ENCODE data around the gene GRIA4.

Gene GRIA4

DNA sequence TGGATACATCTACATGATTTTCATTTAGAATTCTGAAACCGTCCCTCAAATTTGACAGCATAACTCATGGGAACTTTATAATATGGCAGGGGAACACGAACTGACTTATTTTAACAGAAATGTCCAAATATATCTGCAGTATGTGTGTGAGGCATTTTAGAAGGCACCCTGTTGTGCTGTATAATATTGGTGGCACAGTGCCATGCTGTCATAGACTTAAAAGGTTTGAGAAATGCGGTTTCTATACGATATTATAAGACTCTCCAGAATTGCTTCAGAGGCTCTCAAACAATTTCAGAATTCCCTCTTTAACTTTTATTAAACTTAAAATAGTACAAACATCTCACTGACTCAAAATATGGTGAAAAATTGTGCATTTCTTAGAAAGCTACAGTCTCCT is 230.5 kb downstream of the GRIA4 start:
- H3K4me2 ChIP-seq (ENCODE audit: low read depth, low read length, poor library complexity, severe bottlenecking) = no peak overlapping the region
- no peak overlapping the region for H3K27ac ChIP-seq (ENCODE audit: low read depth, low read length)
- H2AFZ ChIP-seq (ENCODE audit: low read depth, low read length, severe bottlenecking) = no peak overlapping the region
- TF ChIP-seq EZH2phosphoT487 (conservative IDR thresholded peaks at IDR 0.05; ENCODE audit: low read length) (no peak), CTCF (IDR thresholded peaks at IDR 0.05; ENCODE audit: insufficient read depth, low read length, poor library complexity, severe bottlenecking) (no peak)
- no peaks in the 10 kb centered on the region for H3K9me2 ChIP-seq (replicated peaks; ENCODE audit: insufficient read depth, low read length)
- H3K9me3 ChIP-seq (ENCODE audit: insufficient read depth, low read length) = no peaks in the 10 kb centered on the region
- H4K20me1 ChIP-seq (ENCODE audit: low read depth, low read length) = no peaks in the 10 kb centered on the region
- H3K27me3 ChIP-seq (ENCODE audit: low read length) = no peaks in the 10 kb centered on the region
- no peaks in the 10 kb centered on the region for H3F3A ChIP-seq (ENCODE audit: insufficient read depth)
- H3K79me2 ChIP-seq (ENCODE audit: insufficient read depth, low read length) = no peaks in the 10 kb centered on the region
- no peak overlapping the region for H3K4me3 ChIP-seq (ENCODE audit: insufficient read depth, low read length, poor library complexity, severe bottlenecking)
- H3K36me3 ChIP-seq (ENCODE audit: low read length) = no peaks in the 10 kb centered on the region
- H3K9ac ChIP-seq (ENCODE audit: low read length) = no peak overlapping the region

- no peaks in the 10 kb centered on the region for H3K9me3 ChIP-seq (ENCODE audit: insufficient read depth, low read length)
- no peaks in the 10 kb centered on the region for H3K9me2 ChIP-seq (replicated peaks; ENCODE audit: insufficient read depth, low read length)
Observed at GRCh38 chr11:105852403-105852802, 242.5 kb downstream of the GRIA4 start.

DNA sequence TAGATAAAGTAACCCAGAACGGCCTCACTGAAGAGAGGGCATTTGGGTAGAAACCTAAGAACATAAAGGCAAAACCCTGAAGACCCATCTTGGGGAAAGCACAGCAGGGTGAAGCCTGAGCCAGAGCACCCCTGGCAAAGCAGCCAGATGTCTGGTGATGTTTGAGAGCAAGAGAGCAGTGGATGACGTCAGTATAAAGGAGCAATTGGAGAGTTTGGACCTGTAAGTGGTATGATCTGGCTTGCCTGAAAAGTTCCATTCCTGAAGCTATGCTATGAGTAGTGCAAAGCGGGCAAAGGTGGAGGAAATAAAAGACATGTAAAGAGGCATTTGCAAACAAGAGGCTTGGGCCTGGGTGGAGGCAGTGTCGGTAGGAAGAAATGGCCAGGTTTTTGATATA is 244.4 kb downstream of the GRIA4 start:
- Histone ChIP-seq H3K27ac (ENCODE audit: low read depth, low read length) (no peak overlapping the region), H3K27me3 (ENCODE audit: low read length) (no peaks in the 10 kb centered on the region), H3K9ac (ENCODE audit: low read length) (no peak overlapping the region), H2AFZ (ENCODE audit: low read depth, low read length, severe bottlenecking) (no peak overlapping the region), H3K4me2 (ENCODE audit: low read depth, low read length, poor library complexity, severe bottlenecking) (no peak overlapping the region), H3K4me3 (ENCODE audit: insufficient read depth, low read length, poor library complexity, severe bottlenecking) (no peak overlapping the region), H3K9me2 (replicated peaks; ENCODE audit: insufficient read depth, low read length) (no peaks in the 10 kb centered on the region), H3K9me3 (ENCODE audit: insufficient read depth, low read length) (no peaks in the 10 kb centered on the region), H3K36me3 (ENCODE audit: low read length) (no peaks in the 10 kb centered on the region), H3K79me2 (ENCODE audit: insufficient read depth, low read length) (no peaks in the 10 kb centered on the region), H3F3A (ENCODE audit: insufficient read depth) (no peaks in the 10 kb centered on the region), H4K20me1 (ENCODE audit: low read depth, low read length) (no peaks in the 10 kb centered on the region)
- TF ChIP-seq CTCF (IDR thresholded peaks at IDR 0.05; ENCODE audit: insufficient read depth, low read length, poor library complexity, severe bottlenecking) (no peak), EZH2phosphoT487 (conservative IDR thresholded peaks at IDR 0.05; ENCODE audit: low read length) (no peak)

More at GRCh38 chr11:105852403-105852802, 242.5 kb downstream of the GRIA4 start:
- TF ChIP-seq EZH2phosphoT487 (conservative IDR thresholded peaks at IDR 0.05; ENCODE audit: low read length) (no peak), CTCF (IDR thresholded peaks at IDR 0.05; ENCODE audit: insufficient read depth, low read length, poor library complexity, severe bottlenecking) (no peak)
- Histone ChIP-seq H3K36me3 (ENCODE audit: low read length) (no peaks in the 10 kb centered on the region), H3K4me2 (ENCODE audit: low read depth, low read length, poor library complexity, severe bottlenecking) (no peak overlapping the region), H4K20me1 (ENCODE audit: low read depth, low read length) (no peaks in the 10 kb centered on the region), H3F3A (ENCODE audit: insufficient read depth) (no peaks in the 10 kb centered on the region), H3K27ac (ENCODE audit: low read depth, low read length) (no peak overlapping the region), H2AFZ (ENCODE audit: low read depth, low read length, severe bottlenecking) (no peak overlapping the region), H3K79me2 (ENCODE audit: insufficient read depth, low read length) (no peaks in the 10 kb centered on the region), H3K4me3 (ENCODE audit: insufficient read depth, low read length, poor library complexity, severe bottlenecking) (no peak overlapping the region), H3K27me3 (ENCODE audit: low read length) (no peaks in the 10 kb centered on the region), H3K9ac (ENCODE audit: low read length) (no peak overlapping the region)
